Gastroesophageal sphincter (tissue), 3 donors: ENCODE results near the gene OGFR.

Experiments used
- POLR2A ChIP-seq, 2 donors: fragments of 450-650 bp; IDR thresholded peaks; one replicate each; pipeline ENCODE4 v1.6.1; 2017; ENCODE audit warnings: antibody characterized with exemption in 2 of 2, mild to moderate bottlenecking in 2 of 2, moderate library complexity in 1 of 2
- POLR2AphosphoS5 ChIP-seq: sonication (generic); formaldehyde crosslinking; IDR thresholded peaks from one replicate; pipeline ENCODE4 v1.6.1; 2017; ENCODE audit warnings: antibody characterized with exemption
- TF ChIP-seq, protein P1 (sequence below), 4 experiments: fragments of 200-600 bp in 2 of 4; fragments of 450-650 bp in 2 of 4; sonication (generic) in 1 of 4; IDR thresholded peaks; one replicate each; pipeline ENCODE4 v1.5.1; 2017 to 2019; ENCODE audit warnings: antibody characterized with exemption in 4 of 4, mild to moderate bottlenecking in 2 of 4, moderate library complexity in 2 of 4

DNA sequence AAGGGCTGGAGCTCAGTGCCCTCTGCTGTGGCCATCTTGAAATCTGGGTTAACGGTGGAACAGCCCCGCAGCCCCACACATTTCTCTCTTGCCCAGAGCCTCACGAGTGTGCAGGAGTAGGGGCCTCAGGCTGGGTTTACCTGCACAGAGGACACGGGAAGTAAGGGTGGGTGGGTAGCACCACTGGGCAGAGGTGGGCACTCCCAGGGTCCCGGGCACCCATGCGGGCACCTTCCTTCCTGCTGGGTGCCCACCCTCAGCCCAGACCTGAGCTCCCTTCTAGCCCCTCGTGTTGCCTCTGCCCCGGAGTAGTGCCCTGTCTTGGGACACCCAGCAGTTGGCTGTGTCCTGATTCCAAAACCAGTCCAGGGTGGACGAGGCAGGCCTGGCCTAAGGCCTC lies 23.4 kb downstream of the OGFR start:
- TF ChIP-seq POLR2A (IDR thresholded peaks at IDR 0.05) (no peak), POLR2AphosphoS5 (no peak)
- TF ChIP-seq, protein P1, sequence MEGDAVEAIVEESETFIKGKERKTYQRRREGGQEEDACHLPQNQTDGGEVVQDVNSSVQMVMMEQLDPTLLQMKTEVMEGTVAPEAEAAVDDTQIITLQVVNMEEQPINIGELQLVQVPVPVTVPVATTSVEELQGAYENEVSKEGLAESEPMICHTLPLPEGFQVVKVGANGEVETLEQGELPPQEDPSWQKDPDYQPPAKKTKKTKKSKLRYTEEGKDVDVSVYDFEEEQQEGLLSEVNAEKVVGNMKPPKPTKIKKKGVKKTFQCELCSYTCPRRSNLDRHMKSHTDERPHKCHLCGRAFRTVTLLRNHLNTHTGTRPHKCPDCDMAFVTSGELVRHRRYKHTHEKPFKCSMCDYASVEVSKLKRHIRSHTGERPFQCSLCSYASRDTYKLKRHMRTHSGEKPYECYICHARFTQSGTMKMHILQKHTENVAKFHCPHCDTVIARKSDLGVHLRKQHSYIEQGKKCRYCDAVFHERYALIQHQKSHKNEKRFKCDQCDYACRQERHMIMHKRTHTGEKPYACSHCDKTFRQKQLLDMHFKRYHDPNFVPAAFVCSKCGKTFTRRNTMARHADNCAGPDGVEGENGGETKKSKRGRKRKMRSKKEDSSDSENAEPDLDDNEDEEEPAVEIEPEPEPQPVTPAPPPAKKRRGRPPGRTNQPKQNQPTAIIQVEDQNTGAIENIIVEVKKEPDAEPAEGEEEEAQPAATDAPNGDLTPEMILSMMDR (IDR thresholded peaks at IDR 0.05): no peak
